OCI-LY7 (cell line): Measurements from ENCODE around the gene HLTF. TPM values are rescaled to one million over a fixed set of nuclear protein-coding genes. Genes with fewer than 3 reads are reported as not detected.
A peak's percentile ranks its signal among the peaks of the same experiment; 100 is the strongest.

Experiments used
- BruUV-seq: library from RNA; stranded (reverse); fragments of 400-500 nt; replicated peaks from 2 replicates; lab custom pipeline; 2021; lab: Mats Ljungman, UMichigan
- CTCF ChIA-PET: fragments of 300-600 bp; sonication (Branson Sonifier 250); formaldehyde crosslinking; loops from one replicate; lab custom pipeline; 2022; ENCODE audit warnings: antibody characterized with exemption; ENCODE audit not compliant: unreplicated experiment; lab: Charles Lee
- POLR2A ChIA-PET: fragments of 300-600 bp; sonication (Branson Sonifier 250); formaldehyde crosslinking; loops from one replicate; lab custom pipeline; 2022; ENCODE audit warnings: antibody characterized with exemption; lab: Charles Lee
- DNase-seq: peaks from one replicate; pipeline ENCODE4 v3.0.0-alpha.2; 2015; ENCODE audit warnings: low spot score
- H2AFZ ChIP-seq: fragments of 200-600 bp; sonication (generic), shearing (Covaris generic); 2 replicates; pipeline ENCODE4 v1.6.1; 2014; ENCODE audit warnings: mild to moderate bottlenecking, antibody characterized with exemption, low read length, moderate library complexity
- H3K27ac ChIP-seq: fragments of 200-600 bp; sonication (generic); 2 replicates; pipeline ENCODE4 v1.5.1; 2014; ENCODE audit warnings: mixed run types, low read depth, mild to moderate bottlenecking, moderate library complexity, low read length, inconsistent platforms; ENCODE audit not compliant: poor library complexity, severe bottlenecking
- H3K36me3 ChIP-seq: fragments of 200-600 bp; sonication (generic); 2 replicates; pipeline ENCODE4 v1.6.1; 2014; ENCODE audit warnings: mild to moderate bottlenecking, antibody characterized with exemption, low read length, moderate library complexity, mixed read lengths; ENCODE audit not compliant: insufficient read depth
- H3K4me1 ChIP-seq: fragments of 200-600 bp; sonication (generic); 2 replicates; pipeline ENCODE4 v1.5.1; 2014; ENCODE audit warnings: mild to moderate bottlenecking, low read length; ENCODE audit not compliant: insufficient read depth, poor library complexity, severe bottlenecking
- H3K4me2 ChIP-seq: fragments of 200-600 bp; sonication (generic); 2 replicates; pipeline ENCODE4 v1.6.1; 2014; ENCODE audit warnings: mild to moderate bottlenecking, low read length
- H3K4me3 ChIP-seq: fragments of 200-600 bp; sonication (generic); 2 replicates; pipeline ENCODE4 v1.5.1; 2014; ENCODE audit warnings: mild to moderate bottlenecking, low read depth, low read length; ENCODE audit not compliant: poor library complexity, severe bottlenecking
- H3K79me2 ChIP-seq: fragments of 200-600 bp; sonication (generic); 2 replicates; pipeline ENCODE4 v1.6.1; 2016; ENCODE audit warnings: low read depth, mild to moderate bottlenecking, low read length, moderate library complexity, mixed read lengths; ENCODE audit not compliant: insufficient read depth
- H3K9me2 ChIP-seq: fragments of 200-600 bp; sonication (generic); 2 replicates; pipeline ENCODE4 v1.6.1; 2016; ENCODE audit warnings: mild to moderate bottlenecking, low read length, mixed read lengths; ENCODE audit not compliant: insufficient read depth
- H3K9me3 ChIP-seq: fragments of 200-600 bp; sonication (generic); 2 replicates; pipeline ENCODE4 v1.6.1; 2014; ENCODE audit warnings: mild to moderate bottlenecking, mixed run types, low read length, mixed read lengths
- H4K20me1 ChIP-seq: fragments of 200-600 bp; sonication (generic); 2 replicates; pipeline ENCODE4 v1.6.1; 2014; ENCODE audit warnings: mild to moderate bottlenecking, antibody characterized with exemption, low read length, moderate library complexity, mixed read lengths; ENCODE audit not compliant: insufficient read depth
- EZH2phosphoT487 ChIP-seq: fragments of 200-600 bp; sonication (generic); IDR thresholded peaks from 2 replicates; pipeline ENCODE4 v1.6.1; 2018; ENCODE audit warnings: low read depth, borderline replicate concordance, mild to moderate bottlenecking, mixed run types, antibody characterized with exemption, low read length, moderate library complexity, mixed read lengths
- intact Hi-C: fragments of 100-400 bp; cut with micrococcal nuclease; formaldehyde crosslinking; loops from one replicate; pipeline ENCODE4 v1.10.0; 2022; ENCODE audit not compliant: unreplicated experiment
- total RNA-seq, 2 experiments: library from RNA; depleted of rRNA in 1 of 2; stranded (reverse); fragments of >200 nt in 1 of 2; shearing (Covaris generic) in 1 of 2; gene quantifications; 2 replicates each; pipeline ENCODE4 v1.2.3, GENCODE V29; 2014 to 2022
- TF ChIP-seq, protein P1 (sequence below): fragments of 200-600 bp; sonication (generic); conservative IDR thresholded peaks from 2 replicates; pipeline ENCODE4 v1.5.1; 2014; ENCODE audit warnings: mild to moderate bottlenecking, antibody characterized with exemption, low read length, moderate library complexity, mixed read lengths

Gene HLTF
- total RNA-seq, 2 experiments from 2014 or later: 106 to 107 TPM

DNA sequence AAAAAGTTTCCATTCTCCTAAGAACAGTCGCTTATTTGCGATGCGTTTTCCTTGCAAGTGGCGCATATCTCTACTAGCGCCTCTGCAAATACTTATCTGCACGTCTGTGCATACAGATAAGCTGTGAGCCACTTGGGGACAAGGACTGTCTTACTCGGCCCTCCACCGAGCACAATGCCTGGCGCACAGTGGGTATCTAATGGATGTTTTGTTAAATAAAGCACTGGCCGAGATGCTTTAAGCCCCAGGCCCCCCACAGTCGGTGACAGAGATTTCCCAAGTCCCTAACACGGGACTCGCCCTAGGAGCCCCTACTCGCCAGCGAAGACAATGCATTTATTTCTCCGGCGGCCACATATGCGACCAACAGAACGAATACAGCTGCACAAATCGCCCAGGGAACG is 503 bp downstream of the HLTF start:
- no peak for TF ChIP-seq EZH2phosphoT487
- TF ChIP-seq, protein P1, sequence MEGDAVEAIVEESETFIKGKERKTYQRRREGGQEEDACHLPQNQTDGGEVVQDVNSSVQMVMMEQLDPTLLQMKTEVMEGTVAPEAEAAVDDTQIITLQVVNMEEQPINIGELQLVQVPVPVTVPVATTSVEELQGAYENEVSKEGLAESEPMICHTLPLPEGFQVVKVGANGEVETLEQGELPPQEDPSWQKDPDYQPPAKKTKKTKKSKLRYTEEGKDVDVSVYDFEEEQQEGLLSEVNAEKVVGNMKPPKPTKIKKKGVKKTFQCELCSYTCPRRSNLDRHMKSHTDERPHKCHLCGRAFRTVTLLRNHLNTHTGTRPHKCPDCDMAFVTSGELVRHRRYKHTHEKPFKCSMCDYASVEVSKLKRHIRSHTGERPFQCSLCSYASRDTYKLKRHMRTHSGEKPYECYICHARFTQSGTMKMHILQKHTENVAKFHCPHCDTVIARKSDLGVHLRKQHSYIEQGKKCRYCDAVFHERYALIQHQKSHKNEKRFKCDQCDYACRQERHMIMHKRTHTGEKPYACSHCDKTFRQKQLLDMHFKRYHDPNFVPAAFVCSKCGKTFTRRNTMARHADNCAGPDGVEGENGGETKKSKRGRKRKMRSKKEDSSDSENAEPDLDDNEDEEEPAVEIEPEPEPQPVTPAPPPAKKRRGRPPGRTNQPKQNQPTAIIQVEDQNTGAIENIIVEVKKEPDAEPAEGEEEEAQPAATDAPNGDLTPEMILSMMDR: no peak
- peak overlapping the region; percentile 53; the same call in 1 of the 2 replicates for H2AFZ ChIP-seq
- CTCF ChIA-PET: no interaction called here
- POLR2A ChIA-PET: interaction anchor here (1.0 to 1.7 kb wide), 5 partner anchors 10 to 60 kb away, joined by 3 to 7 read pairs (median 4); no protein-coding TSS in a partner anchor
- peaks cover 67% of the 10 kb centered on the region for H3K4me1 ChIP-seq
- peak overlapping the region; percentile 72 for H3K27ac ChIP-seq
- peak overlapping the region; percentile 87 for H3K4me2 ChIP-seq
- DNase-seq: peak; percentile 55
- H3K79me2 ChIP-seq: peaks cover 54% of the 10 kb centered on the region
- peaks cover 43% of the 10 kb centered on the region for H3K36me3 ChIP-seq
- no peaks in the 10 kb centered on the region; the same call in 1 of the 2 replicates for H3K9me3 ChIP-seq
- peaks cover 22% of the 10 kb centered on the region; the same call in 1 of the 2 replicates for H4K20me1 ChIP-seq
- H3K9me2 ChIP-seq: no peaks in the 10 kb centered on the region
- no TSS peak for BruUV-seq
- peak overlapping the region; percentile 95 for H3K4me3 ChIP-seq
- intact Hi-C loops: loop anchor here (2.0 to 5.0 kb wide), 2 partner anchors 95 to 1321 kb away; partner anchors contain the start of genes GYG1 and TSC22D2

DNA sequence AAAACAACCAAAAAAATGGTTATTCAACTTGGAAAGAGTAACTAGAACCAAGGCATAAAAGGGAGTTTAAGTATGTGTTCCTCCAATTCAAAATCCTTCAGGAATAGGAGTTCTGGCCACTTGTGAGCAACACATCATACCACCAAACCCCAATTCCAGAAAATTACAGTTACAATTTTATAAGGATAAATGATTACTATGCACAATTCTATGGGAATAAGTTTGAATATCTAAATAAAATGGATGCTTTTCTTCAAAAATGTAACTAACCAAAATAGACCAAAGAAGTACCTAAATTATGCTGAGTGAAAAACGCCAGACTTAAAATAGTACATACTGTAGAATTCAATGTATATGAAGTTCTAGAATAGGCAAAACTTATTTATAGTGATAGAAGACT is 4.6 kb downstream of the HLTF start:
- H3K4me1 ChIP-seq: peaks cover 38% of the 10 kb centered on the region
- ChIA-PET CTCF (no interaction called here), POLR2A (no interaction called here)
- no peaks in the 10 kb centered on the region for H3K9me2 ChIP-seq
- peaks cover 36% of the 10 kb centered on the region for H4K20me1 ChIP-seq
- no peaks in the 10 kb centered on the region for H3K9me3 ChIP-seq
- DNase-seq: no peak
- no TSS peak for BruUV-seq
- H3K36me3 ChIP-seq: peaks cover 78% of the 10 kb centered on the region
- no peak overlapping the region for H3K4me2 ChIP-seq
- H2AFZ ChIP-seq: no peak overlapping the region
- no peak overlapping the region for H3K4me3 ChIP-seq
- intact Hi-C loops: loop anchor here (2.0 kb wide), 2 partner anchors 23 to 43 kb away; no protein-coding TSS in a partner anchor
- H3K79me2 ChIP-seq: peaks cover 94% of the 10 kb centered on the region
- TF ChIP-seq EZH2phosphoT487: no peak
- TF ChIP-seq, protein P1: no peak
- no peak overlapping the region for H3K27ac ChIP-seq

DNA sequence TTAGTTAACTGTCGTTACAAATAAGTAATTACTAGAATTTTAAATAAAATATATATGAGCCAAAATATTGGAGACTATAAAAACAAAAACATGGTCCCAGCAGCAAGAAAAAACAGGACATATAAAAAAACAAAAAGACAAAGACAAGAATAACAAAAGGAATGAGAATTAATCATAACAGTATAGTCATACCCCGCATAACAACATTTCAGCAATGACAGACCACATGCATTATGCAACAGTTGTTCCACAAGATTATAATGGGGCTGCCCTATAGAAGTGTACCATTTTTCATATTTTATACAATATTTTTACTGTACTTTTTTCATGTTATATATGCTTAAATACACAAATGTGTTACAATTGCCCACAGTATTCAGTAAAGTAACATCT is 5.6 kb downstream of the HLTF start:
- H3K9me2 ChIP-seq: no peaks in the 10 kb centered on the region
- CTCF ChIA-PET: no interaction called here

More for the DNA sequence above, 5.6 kb downstream of the HLTF start:
- Histone ChIP-seq H3K4me1 (peaks cover 36% of the 10 kb centered on the region), H2AFZ (no peak overlapping the region), H4K20me1 (peaks cover 34% of the 10 kb centered on the region), H3K27ac (no peak overlapping the region), H3K9me3 (no peaks in the 10 kb centered on the region), H3K4me3 (no peak overlapping the region), H3K4me2 (no peak overlapping the region), H3K79me2 (peaks cover 99% of the 10 kb centered on the region), H3K36me3 (peaks cover 87% of the 10 kb centered on the region)
- BruUV-seq: no TSS peak
- TF ChIP-seq, protein P1: no peak
- TF ChIP-seq EZH2phosphoT487: no peak
- no peak for DNase-seq
- POLR2A ChIA-PET: interaction anchor here (0.6 kb wide), 1 partner anchor 106 kb away, joined by 3 read pairs; no protein-coding TSS in a partner anchor
- intact Hi-C loops: loop anchor here (2.0 kb wide), 1 partner anchor 22 kb away; no protein-coding TSS in a partner anchor
